Body of pancreas (tissue), 4 donors: Measurements from ENCODE around the gene SLC27A2. TPM values are rescaled to one million over a fixed set of nuclear protein-coding genes. Genes with fewer than 3 reads are reported as not detected.
"Not testable (repeated sequence)": the region's sequence is repeated elsewhere in the genome, so short reads cannot be mapped to it uniquely, and the experiment has no call there.

Experiments
- ATAC-seq: fragments of 150-250 bp; one replicate; pipeline ENCODE4 v1.9.1; 2016
- DNase-seq, 4 donors: peaks; one replicate each; pipeline ENCODE4 v3.0.0-alpha.2; 2019
- H3K27ac ChIP-seq, 4 donors: fragments of 200-600 bp; sonication (generic); 1 replicate in 3 of 4; 2 replicates in 1 of 4; pipeline versions ENCODE4 v1.5.1 to v1.6.1; 2016 to 2019; ENCODE audit warnings: mild to moderate bottlenecking in 1 of 4, mixed read lengths in 1 of 4, moderate library complexity in 1 of 4
- H3K27me3 ChIP-seq, 2 donors: fragments of 200-600 bp; sonication (generic); one replicate each; pipeline ENCODE4 v1.6.0; 2016; ENCODE audit warnings: mild to moderate bottlenecking in 1 of 2
- H3K36me3 ChIP-seq, 2 donors: fragments of 200-600 bp; sonication (generic); replicated peaks in 1 of 2; 2 replicates each; pipeline ENCODE4 v1.5.1; 2016; ENCODE audit warnings: low read depth in 2 of 2; ENCODE audit not compliant: insufficient read depth in 1 of 2
- H3K4me1 ChIP-seq: fragments of 200-600 bp; sonication (generic); one replicate; pipeline ENCODE4 v1.6.0; 2016
- H3K4me3 ChIP-seq, 2 donors: fragments of 200-600 bp; sonication (generic); 1 replicate in 1 of 2; 2 replicates in 1 of 2; pipeline ENCODE4 v1.5.1; 2016 to 2019
- H3K9me3 ChIP-seq, 3 donors: fragments of 200-600 bp; sonication (generic); 1 replicate in 2 of 3; 2 replicates in 1 of 3; pipeline ENCODE4 v1.5.1; 2016
- POLR2A ChIP-seq, 3 donors: fragments of 450-650 bp; IDR thresholded peaks; one replicate each; pipeline ENCODE4 v1.6.1; 2016; ENCODE audit warnings: antibody characterized with exemption in 3 of 3, mild to moderate bottlenecking in 2 of 3
- WGBS, 2 donors: methylation state at CpG; one replicate each; pipeline ENCODE4 v1.1.5; 2017; 5-methylcytosine and 5-hydroxymethylcytosine counted together
- intact Hi-C: fragments of 100-400 bp; cut with DNase I; formaldehyde crosslinking; loops from one replicate; pipeline ENCODE4 v1.15.1; 2023
- total RNA-seq, 2 donors: library from RNA; depleted of rRNA; stranded (reverse); fragments of >200 nt; gene quantifications; one replicate each; pipeline ENCODE4 v1.1.0, GENCODE V29; 2016
- TF ChIP-seq, protein P1 (sequence below), 7 experiments: fragments of 450-650 bp in 4 of 7; fragments of 200-600 bp in 3 of 7; sonication (generic) in 3 of 7; IDR thresholded peaks; one replicate each; pipeline ENCODE4 v1.5.1; 2016 to 2019; ENCODE audit warnings: antibody characterized with exemption in 7 of 7

The SLC27A2 gene
- total RNA-seq = 1 to 10 TPM; 3.9 to 4.6 TPM

DNA sequence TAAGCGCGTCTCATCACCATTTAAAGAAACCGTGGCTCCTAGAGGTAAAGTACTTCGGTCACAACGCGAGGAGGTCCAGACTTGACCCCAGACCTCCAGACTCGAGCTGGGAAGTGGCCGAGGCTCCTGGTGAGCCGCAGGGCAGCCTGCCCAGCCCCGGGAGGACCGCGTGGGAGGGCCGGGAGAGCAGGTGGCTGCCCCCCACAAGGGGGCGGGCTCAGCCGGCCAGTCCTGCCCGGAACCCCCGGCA is at the start of gene SLC27A2:
TSS of gene SLC27A2 (plus strand) at position 228 of the 250 bp plus-strand sequence. CDS start 232 bp downstream, outside the sequence.
- Histone ChIP-seq H3K27ac (no peak within 1 kb of the TSS), H3K4me1 (peaks cover 11% of the 10 kb centered on the region), H3K9me3 (no peaks in the 10 kb centered on the region), H3K36me3 (no peaks in the 10 kb centered on the region), H3K4me3 (peak within 1 kb of the TSS; percentile 47 to 79), H3K27me3 (no peaks in the 10 kb centered on the region)
- intact Hi-C loops = no loop called here
- peak; percentile 81 for ATAC-seq
- DNase-seq = peak; percentile 55 to 76 (median 60)
- TF ChIP-seq, protein P1, sequence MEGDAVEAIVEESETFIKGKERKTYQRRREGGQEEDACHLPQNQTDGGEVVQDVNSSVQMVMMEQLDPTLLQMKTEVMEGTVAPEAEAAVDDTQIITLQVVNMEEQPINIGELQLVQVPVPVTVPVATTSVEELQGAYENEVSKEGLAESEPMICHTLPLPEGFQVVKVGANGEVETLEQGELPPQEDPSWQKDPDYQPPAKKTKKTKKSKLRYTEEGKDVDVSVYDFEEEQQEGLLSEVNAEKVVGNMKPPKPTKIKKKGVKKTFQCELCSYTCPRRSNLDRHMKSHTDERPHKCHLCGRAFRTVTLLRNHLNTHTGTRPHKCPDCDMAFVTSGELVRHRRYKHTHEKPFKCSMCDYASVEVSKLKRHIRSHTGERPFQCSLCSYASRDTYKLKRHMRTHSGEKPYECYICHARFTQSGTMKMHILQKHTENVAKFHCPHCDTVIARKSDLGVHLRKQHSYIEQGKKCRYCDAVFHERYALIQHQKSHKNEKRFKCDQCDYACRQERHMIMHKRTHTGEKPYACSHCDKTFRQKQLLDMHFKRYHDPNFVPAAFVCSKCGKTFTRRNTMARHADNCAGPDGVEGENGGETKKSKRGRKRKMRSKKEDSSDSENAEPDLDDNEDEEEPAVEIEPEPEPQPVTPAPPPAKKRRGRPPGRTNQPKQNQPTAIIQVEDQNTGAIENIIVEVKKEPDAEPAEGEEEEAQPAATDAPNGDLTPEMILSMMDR (IDR thresholded peaks at IDR 0.05) = peak; percentile 22 to 53 (median 30)
- TF ChIP-seq POLR2A (IDR thresholded peaks at IDR 0.05) = peak in 1 of 3 donors; percentile 23
- 2 to 4% methylated on average over 14 to 17 of the region's 17 CpGs for WGBS, 2 donors

GRCh38 chr15:50132251-50132984 is 49.6 kb upstream of the SLC27A2 start:
- H3K27me3 ChIP-seq, H3K36me3 ChIP-seq, H3K4me1 ChIP-seq, intact Hi-C loops, DNase-seq, H3K9me3 ChIP-seq, H3K27ac ChIP-seq, ATAC-seq, H3K4me3 ChIP-seq: not testable (repeated sequence)
- 66 to 90% methylated on average over 3 of the region's 3 CpGs for WGBS, 2 donors

GRCh38 chr15:50134524-50135024 is 47.4 kb upstream of the SLC27A2 start:
- peak overlapping the region in 1 of 4 donors; percentile 21 for H3K27ac ChIP-seq
- TF ChIP-seq, protein P1 (IDR thresholded peaks at IDR 0.05) = no peak
- TF ChIP-seq POLR2A (IDR thresholded peaks at IDR 0.05) = no peak
- H3K4me1 ChIP-seq = no peaks in the 10 kb centered on the region
- intact Hi-C loops = no loop called here
- H3K36me3 ChIP-seq = no peaks in the 10 kb centered on the region
- H3K4me3 ChIP-seq = no peak overlapping the region
- no peaks in the 10 kb centered on the region for H3K9me3 ChIP-seq
- DNase-seq (peak in 1 of 4 donors; percentile 28), ATAC-seq (peak; percentile 15)
- no peaks in the 10 kb centered on the region for H3K27me3 ChIP-seq
- WGBS, 2 donors = 29 to 31% methylated on average over 2 of the region's 2 CpGs

DNA sequence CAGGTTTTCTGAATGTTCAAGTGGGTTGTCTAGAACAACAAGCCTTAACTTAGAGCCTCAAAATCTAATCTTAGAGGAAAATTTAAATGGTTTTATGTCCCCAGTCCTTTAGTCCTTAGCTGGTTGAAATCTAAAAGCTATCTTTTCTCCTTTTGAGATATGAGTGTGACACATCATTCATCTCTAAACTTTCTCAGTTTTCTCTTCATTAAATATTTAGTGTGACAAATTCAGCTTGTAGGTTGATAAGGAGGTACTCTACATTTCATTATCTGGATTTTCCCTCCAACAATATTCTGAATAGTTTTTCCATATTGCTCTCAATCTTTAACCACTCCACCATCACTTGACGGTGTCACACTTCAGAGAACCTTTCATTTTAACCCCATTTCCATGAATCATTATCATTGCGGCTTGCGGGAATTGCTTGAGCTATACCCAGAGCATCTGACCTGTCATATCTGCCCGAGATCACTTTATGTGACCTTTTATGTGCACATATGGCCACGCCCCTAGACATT is 46.9 kb upstream of the SLC27A2 start:
- 55 to 62% methylated on average over 5 of the region's 5 CpGs for WGBS, 2 donors
- TF ChIP-seq POLR2A (IDR thresholded peaks at IDR 0.05) = no peak
- TF ChIP-seq, protein P1 (IDR thresholded peaks at IDR 0.05) = no peak
- Histone ChIP-seq H3K27ac (peak overlapping the region in 1 of 4 donors; percentile 12), H3K9me3 (no peaks in the 10 kb centered on the region), H3K4me1 (no peaks in the 10 kb centered on the region), H3K4me3 (no peak overlapping the region), H3K36me3 (no peaks in the 10 kb centered on the region), H3K27me3 (no peaks in the 10 kb centered on the region)
- intact Hi-C loops = no loop called here
- DNase-seq (no peak), ATAC-seq (no peak)

DNA sequence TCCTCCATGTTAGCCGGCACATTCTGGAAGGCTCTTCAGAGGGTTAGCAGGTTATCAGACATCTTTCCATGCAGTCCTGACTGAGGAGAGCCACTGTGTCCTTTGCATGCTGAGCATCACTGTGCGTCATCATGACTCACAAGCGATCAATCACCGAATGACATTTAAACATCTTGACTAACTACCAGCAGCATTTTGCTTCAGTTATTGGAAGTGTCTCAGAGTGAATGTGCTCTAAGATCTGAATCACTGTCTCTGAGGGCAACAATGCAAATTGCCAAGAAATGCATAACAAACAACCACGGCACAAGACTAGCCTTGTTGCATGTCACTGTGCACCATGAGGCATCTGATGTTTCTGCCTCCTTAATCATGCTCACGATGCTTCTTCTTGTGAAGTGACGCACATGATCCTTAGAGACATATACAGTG is 44.6 kb upstream of the SLC27A2 start:
- TF ChIP-seq, protein P1 (IDR thresholded peaks at IDR 0.05) = no peak
- TF ChIP-seq POLR2A (IDR thresholded peaks at IDR 0.05) = no peak
- Histone ChIP-seq H3K36me3 (no peaks in the 10 kb centered on the region), H3K4me3 (no peak overlapping the region), H3K9me3 (no peaks in the 10 kb centered on the region), H3K27me3 (no peaks in the 10 kb centered on the region), H3K4me1 (no peaks in the 10 kb centered on the region), H3K27ac (no peak overlapping the region)
- intact Hi-C loops = no loop called here
- DNase-seq (no peak), ATAC-seq (no peak)
- 76 to 81% methylated on average over 7 of the region's 7 CpGs for WGBS, 2 donors
